SW 1271 (cell line): ENCODE measurements around the gene SERINC3.
A peak's percentile ranks its signal among the peaks of the same experiment; 100 is the strongest.
"Not testable (repeated sequence)": the region's sequence is repeated elsewhere in the genome, so short reads cannot be mapped to it uniquely, and the experiment has no call there.

Experiments
- DNase-seq, 2 experiments: peaks; one replicate each; lab custom pipeline; 2025; lab: John Stamatoyannopoulos, UW

Gene SERINC3

DNA sequence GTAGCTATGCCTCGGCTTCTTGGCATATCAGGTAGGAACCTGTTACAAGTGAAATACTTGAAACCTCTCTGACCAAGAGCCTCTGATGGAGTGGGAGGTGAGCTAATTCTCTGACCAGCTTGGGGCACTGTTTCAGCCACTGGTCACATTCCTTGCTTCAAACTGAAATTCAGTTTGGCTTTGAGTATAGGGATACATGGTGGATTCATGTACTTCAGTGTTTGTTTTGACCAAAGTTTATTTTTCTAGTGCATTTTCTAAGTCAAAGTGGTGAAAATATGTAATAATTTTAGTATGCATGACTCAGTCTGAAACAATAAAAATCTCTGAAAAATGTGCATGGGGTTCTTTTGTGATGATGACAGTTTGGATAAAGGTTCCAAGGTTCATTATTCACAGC is 27.6 kb downstream of the SERINC3 start:
- DNase-seq, result no peak

DNA sequence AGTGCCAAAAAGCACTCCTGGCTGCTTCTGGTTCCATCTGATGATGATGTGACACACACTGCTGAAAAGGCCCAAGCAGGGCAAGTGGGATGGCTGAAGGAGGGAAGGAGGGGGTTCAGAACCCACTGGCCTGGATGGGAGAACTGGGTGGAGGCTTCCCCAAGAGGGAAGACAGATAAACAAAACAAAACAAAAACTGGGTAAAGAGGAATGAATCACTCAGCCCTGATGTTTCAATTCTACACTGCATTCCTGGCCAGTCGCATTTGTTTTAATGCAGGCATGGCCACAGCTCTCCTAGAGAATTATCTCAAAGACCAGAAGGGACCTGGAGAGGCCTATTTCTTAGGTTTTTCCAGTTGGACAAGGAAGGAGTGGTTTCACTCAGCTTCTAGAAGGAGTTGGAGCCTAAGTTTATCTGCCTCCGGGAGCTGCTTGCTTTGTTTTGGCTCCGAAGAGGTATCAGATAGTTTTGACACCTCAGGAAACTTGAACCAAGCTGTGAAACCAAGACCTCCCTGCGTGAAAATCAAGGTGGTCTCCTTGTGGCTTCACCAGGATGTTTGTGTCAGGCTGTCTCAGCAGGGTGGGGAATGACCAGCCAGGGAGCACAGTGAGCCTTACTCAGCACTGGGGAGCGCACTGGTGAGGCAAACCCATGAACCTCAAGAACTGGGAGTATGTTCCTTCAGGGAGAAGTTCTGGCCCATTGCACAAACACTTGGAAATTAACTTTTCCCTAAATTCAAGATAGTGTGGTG is 30.1 kb downstream of the SERINC3 start:
- DNase-seq, result no peak

DNA sequence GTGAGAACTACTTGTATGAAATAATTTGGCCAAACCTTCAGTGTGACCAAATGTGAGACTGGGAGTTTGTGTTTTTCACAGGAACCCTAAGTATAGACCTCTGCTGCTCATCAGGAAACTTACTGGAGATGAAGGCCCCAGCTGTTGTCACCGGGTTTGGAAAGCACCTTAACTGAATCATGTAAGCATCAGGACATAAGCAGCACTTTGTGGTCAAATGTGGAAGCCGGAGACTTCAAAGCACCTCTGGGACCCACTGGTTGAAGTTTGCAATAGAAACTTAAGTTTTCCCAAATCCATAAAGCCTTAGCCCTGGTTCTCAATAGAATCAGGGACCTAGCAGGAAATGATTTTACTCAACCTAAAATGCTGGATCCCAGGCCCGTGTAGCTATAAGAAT is 31.9 kb downstream of the SERINC3 start:
- no peak for DNase-seq

DNA sequence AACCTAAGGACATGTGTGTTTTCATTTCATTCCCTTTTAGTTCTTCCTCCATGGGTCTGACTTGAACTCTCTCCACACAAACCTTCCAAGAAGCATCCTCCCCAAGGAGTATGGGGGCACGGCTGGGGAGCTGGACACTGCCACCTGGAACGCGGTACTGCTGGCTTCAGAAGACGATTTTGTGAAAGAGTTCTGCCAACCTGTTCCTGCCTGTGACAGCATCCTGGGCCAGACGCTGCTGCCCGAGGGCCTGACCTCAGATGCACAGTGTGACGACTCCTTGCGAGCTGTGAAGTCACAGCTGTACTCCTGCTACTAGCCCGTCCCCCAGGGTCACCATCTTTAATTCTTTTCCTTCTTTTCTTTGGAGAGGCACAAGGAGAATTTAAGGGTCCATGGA is 32.6 kb downstream of the SERINC3 start:
- no peak for DNase-seq

DNA sequence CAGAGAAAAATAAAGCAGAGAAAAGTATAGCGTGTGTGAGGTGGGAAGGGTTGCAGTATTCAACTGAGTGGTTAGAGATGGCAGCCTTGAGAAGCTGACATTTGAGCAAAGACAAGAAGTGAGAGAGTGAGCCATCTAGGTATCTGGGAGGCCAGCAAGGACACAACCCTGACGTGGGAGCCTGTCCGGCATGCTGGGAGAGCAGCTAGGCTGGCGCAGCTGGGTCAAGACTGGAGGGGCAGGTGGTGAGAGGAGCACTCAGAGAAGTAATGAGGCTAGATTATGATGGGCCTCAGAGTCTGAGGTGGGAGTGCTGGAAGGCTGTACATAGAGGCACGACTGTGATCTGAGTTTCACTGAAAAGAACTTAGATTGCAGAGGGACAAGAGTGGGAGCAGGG is 33.3 kb downstream of the SERINC3 start:
- DNase-seq, result no peak

DNA sequence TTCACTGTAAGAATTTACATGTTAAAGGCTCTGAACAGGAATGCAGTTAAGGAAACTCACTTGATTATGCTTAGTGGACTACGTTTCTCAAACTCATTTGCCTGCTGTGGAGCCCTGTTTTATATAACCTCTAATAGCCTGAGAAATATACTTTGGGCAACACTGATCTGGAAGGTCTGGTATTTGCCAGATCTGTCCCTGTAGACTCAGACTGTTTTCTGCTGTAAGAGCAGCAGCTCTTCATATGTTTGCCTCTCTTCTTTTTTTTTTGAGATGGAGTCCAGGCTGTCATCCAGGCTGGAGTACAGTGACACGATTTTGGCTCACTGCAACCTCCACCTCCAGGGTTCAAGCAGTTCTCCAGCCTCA is 36.1 kb downstream of the SERINC3 start:
- no peak for DNase-seq

DNA sequence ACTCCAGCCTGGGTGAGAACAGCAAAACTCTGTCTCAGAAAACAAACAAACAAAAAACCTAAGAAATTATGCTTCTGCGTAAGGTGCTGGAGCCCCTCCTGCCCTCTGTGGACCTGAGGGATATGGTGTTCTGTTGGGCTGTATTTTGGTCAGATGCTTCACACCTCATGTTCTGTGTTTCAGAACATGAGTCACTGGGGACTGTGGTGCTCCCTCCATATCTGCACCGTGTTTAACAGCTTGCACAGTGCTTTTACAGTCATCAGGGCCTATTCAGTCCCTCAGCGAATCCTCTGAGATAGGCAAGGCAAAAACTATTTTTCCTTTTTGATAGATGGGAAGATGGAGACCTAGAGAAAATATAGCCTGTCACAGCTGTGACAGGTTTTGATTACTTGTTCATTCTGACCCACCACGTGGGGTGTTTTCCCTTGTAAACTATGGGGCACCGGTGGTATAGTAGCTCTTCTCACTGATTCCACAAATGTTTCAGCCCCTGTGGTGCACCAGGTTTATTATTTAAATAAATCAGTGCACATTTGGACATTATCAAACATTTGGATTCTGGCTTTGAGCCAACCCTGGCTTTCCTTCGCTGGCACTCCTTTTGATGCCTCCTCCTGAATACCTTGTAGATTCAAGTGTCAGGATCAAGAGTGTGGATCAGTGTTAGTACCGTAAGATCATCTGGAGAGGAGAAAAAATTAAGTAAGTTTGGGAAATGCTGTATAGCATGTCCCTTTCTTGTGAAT is 36.6 kb downstream of the SERINC3 start:
- DNase-seq, result no peak

DNA sequence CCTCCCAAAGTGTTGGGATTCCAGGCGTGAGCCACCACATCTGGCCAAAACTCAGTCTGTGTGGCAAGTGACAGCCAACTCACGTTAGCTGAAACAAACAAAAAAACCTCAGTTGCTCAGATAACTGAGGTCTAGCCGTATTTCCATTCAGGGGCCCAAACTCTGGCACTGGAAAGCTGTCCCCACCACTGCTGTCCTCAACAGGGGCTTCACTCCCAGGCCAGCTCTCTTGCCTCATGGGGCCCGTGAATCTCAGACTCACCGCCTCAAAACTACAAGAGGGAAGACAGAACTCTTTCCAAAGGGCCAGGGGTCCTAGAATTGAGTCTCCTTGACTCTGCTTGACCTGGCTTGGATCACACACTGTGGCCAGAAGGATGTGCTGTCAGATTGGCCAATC is 38.8 kb downstream of the SERINC3 start:
- no peak for DNase-seq

DNA sequence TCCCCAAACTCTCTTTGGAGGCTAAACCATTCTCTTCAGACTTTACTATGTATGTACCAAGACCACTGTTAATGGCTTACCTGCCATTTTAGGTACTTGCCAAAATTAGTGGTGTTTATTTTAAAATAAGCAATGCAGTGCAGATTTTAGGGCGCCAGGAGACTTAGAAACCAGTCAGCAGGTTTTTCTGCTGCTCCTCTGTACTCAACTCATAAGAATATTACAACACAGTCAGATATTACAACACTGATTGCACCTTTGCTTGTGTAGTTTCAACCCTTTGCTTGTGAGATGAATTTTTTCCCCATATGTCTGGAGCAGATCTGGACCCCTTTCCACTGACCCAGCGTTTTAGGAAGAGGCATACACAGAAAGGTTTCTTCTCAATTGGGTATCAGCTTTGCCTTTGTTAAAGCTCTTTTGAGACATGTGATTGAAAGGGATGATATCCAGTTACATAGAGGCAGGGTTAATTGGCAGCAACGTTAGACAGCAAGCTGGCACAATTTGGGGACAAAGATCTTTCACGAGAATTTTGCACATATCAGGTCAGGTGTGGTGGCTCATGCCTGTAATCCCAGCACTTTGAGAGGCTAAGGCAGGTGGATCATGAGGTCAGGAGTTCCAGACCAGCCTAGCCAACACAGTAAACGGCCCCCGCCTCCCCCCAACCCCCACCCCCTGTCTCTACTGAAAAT is 40.0 kb downstream of the SERINC3 start:
- DNase-seq, result no peak

DNA sequence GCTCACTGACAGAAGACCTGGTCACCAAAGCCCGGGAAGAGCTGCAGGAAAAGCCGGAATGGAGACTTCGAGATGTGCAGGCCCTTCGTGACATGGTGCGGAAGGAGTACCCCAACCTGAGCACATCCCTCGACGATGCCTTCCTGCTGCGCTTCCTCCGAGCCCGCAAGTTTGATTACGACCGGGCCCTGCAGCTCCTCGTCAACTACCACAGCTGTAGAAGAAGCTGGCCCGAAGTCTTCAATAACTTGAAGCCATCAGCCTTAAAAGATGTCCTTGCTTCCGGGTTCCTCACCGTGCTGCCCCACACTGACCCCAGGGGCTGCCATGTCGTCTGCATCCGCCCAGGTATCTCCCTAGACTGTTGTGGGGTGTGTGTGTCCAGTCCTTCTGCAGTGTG is 41.8 kb downstream of the SERINC3 start:
- no peak for DNase-seq

DNA sequence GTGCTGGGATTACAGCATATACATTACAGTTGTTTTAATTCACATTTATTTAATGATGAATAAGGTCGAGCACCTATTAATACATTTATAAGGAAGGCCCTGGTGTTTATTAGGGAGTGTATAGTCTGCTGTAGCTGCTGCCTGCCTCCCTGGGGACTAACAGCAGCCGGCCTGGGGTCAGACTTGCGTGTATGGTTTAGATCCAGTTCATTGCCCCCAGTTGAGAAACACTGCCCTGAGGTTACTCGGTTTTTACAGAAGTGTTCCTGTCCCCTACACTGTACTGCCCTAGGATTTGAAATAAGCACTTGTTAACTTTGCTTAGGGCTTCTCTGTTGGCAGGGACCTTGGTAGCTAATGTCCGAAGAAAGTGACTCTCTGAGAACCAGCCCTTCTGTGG is 42.2 kb downstream of the SERINC3 start:
- no peak for DNase-seq

DNA sequence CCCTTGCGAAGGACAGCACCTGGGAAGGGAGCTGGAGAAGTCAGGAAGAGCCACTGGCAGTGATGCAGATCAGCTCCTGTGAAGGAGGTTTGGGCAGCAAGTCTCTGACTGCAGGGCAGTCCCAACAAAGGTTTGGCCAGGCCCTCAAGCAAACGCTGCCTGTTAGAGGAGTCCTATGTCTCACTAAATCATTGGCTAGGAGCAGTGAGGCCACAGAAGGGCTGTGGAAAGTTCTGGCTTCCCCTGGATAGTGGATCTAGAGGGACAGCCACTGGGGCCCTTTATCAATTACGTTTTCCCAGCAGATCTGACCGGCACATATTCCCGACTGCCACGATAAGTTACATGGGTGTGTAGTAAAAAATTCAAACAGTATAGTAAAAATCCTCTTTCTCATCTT is 43.7 kb downstream of the SERINC3 start:
- DNase-seq, result no peak

DNA sequence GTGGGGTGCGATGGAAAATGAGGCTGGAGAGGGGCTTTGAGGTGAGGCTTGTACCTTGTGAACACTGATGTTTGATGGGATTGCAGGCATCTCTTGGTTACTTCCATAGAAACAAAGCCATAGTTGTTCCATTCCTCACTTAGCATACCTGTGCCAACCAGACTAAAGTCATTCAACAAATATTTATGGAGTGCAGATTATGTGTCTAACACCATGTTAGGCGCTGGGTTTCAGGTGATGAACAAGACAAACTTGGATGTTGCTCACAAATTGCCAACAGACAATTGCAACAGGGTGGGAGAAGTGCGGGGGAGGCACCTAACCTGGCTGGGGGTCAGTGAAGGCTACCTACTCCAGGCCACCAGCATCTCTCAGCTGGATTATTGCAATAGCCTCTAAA is 44.7 kb downstream of the SERINC3 start:
- DNase-seq, result no peak

DNA sequence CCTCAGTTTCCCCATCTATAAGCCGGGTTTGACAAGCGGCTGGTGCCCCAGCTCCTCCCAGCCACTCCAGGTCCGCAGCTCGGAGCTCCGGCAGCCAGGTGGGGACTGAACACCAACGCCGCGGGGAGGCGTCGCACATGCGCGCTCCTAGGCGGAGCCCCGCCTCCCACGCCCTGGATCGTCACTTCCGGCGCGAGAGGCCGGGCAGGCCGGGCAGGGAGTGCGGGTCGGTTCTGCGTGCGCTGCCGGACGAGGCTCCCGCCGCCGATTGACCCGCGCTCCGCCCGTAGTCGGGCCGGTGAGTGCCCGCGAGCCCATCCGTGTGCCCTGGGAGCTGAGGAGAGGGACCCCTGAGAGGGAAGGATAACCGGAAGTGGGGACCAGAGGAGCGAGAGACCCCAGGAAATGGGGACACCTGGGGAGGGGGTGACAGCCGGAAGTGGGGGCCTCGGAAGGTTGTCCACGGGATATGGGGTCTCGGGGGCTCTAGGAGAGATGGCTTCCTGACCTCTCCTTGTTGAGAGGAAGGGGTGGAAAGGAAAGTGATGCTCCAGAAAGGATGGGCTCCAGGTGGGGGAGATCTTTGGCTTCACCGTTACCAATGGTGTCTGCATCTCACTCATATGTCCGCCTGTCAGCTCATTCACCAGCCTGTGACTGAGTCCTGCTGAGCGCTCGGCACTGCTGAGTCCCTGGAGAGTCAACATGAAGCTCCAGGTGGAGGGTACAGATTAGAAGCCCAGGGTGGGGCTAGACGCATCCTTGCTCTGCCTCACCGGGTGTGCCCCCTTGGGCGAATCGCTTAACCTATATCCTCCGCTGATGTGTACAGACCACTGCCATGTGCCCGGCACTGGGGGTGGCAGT is 45.9 kb downstream of the SERINC3 start, which contains the start of gene TTPAL:
TSS of gene TTPAL (plus strand) at position 181 of the 867 bp plus-strand sequence. CDS start 4,126 bp downstream, outside the sequence.
- peak; percentile 58 to 78 for DNase-seq

DNA sequence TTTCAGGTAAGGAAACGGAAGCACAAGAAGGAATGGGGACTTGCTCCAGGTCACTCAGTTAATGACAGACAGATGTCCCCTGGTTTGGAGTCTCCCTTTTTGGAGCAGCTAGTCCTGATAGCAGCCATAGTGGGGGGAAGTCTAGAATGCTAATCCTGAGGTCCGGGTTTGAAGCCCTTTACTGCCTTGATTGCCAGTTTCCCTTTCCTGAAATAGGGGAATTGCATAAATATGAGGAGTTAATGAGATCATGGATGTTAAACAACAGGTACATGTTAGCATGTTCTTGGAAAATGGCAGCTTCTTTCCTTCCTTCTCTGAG is 46.5 kb downstream of the SERINC3 start:
- DNase-seq, result no peak

DNA sequence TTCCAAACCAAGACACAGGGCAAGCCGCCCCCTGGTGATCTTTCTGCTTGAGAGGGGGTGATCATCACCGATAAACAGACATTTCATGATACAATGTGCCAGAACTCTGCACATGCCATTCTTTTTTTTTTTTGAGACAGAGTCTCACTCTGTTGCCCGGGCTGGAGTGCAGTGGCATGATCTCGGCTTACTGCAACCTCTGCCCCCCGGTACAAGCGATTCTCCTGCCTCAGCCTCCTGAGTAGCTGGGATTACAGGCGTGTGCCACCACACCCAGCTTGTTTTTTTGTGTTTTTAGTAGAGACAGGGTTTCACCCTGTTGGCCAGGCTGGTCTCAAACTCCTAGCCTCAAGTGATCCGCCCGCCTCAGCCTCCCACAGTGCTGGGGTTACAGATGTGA is 49.6 kb downstream of the SERINC3 start:
- DNase-seq, result not testable (repeated sequence)

DNA sequence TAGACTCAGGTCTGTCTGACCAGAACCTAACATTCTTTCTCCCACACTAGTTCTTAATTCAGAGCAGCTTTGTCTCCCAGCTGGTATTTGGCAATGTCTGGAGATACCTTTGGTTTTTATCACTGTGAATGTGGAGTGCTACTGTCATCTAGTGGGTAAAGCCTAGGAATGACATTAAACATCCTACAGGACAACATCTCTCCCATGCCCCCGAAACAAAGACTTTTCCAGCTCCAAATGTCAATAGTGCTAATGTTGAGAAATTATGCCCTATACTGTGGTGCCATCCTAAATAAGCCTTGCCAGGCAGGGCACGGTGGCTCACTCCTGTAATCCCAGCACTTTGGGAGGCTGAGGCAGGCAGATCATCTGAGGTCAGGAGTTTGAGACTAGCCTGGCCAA is 50.4 kb downstream of the SERINC3 start:
- DNase-seq, result peak in 1 of 2 experiments; percentile 19

DNA sequence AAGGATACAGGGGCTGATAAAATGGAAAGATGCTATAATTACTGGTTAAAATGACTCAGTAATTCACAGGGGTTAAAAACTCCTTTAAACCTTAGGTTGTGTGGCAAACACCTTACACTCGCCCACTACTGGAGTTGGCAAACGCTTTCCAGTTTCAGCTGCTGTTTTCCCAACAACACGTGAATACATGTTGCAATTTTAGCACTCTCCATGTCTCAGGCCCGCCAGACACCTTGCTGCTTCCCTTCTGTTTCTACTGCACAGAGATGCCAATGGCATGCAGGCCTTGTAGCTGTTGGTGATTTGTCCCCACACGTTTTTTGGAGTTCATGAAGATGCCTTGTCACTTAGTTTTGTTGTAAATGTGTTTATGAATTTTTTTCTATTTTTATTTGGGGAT is 51.5 kb downstream of the SERINC3 start:
- DNase-seq, result no peak

DNA sequence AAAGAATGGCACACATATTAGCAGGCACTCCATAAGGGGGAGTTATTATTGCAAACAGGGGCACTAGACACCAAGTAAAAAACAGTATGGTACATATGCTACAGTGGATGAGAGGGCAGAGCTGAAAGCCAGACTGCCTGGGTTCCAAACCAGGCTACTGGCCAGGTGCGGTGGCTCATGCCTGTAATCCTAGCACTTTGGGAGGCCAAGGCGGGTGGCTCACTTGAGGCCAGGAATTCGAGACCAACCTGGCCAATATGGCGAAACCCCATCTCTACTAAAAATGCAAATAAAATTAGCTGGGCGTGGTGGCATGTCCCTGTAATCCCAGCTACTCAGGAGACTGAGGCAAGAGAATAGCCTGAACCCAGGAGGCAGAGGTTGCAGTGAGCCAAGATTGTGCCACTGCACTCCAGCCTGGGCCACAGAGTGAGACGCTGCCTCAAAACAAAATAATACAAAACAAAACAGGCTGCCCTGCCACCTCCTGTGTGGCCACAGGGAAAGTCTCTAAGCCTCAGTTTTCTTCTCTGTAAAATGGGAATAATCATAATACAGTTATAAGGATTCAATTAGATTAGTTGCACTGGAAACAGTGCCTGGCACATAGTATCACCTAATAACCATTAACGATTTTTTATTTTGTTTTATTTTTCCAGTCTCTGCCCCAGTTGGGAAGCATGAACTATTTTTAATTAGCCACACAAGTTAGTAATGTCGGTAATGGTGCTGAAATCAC is 53.7 kb downstream of the SERINC3 start:
- no peak for DNase-seq

DNA sequence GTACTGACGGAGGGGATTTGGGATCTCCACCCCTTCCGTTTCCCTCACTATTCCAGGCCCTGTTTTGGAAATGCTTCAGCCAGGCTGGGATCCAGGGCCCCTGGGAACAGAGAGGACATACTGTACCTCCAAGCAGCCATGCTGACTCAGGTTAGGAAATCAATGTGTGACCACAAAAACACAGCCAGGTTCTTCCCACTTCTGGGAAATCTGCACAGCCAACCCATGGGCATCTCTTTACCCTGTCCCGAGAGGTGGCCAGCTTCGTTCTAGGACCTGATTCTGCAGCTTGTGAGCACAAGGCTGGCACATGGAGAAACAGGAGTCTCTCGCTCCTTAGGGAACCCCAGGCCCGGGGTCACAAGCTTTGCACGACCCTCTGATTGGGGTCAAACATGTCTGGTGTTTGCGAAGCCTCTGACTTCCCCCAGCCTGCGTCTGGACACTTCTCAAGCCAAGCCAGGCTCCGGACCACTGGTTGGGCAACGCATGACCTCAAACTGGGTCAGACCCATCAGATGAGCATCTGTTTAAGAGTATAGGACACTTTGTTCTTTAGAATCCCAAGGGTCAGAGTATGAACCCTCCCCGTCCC is 54.5 kb downstream of the SERINC3 start:
- no peak for DNase-seq

DNA sequence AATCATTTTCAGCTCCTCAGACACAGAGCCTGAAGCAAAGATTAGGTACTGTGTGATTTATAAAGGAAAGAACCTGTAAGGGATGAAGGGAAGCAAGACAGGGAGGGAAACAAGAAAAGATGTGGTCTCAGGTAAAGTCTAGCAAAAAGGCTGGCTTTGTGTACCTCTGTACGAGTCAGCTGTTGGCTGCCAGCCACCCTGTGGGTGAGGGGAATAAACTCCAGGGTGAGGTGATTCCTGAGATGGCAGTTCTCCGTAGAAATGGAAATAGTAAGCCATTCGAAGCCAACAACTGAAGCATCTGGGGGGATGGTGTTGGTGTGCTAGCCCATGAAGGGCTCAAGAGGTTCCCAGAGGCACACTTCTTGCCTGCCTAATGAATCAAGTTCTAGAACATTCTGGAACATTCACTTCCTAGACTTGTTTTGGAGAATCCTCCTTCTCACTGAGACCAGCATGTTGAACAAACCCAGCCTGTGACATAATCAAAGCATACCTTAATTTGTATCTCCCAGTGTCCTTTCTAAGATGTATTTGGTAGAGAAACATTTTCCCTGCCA is 56.8 kb downstream of the SERINC3 start:
- DNase-seq, result no peak
